Measurements from ENCODE around the gene KAT7.

- TF ChIP-seq ATF7 (IDR thresholded peaks at IDR 0.05; ENCODE audit: low read depth) (no peak), CTCF (IDR thresholded peaks at IDR 0.05 in 2 of 3, conservative IDR thresholded peaks at IDR 0.05 in 1 of 3; ENCODE audit: control insufficient read depth in 2 of 3, extremely low read depth in 1 of 3, insufficient read depth in 1 of 3, low read depth in 3 of 3, low read length in 3 of 3) (no peak), CHD1 (IDR thresholded peaks at IDR 0.05; ENCODE audit: low read depth, low read length) (no peak)
Measured at GRCh38 chr17:49830605-49831004, 42.1 kb downstream of the KAT7 start.

All from GM12878 (cell line).